Measurements from ENCODE around the gene SPATA22.

SPATA22 gene

GRCh38 chr17:3447625-3448024 lies 24.0 kb downstream of the SPATA22 start:
- Histone ChIP-seq H3K4me1 (ENCODE audit: insufficient read depth, low read length, severe bottlenecking) (no peaks in the 10 kb centered on the region), H3K9ac (ENCODE audit: low read length) (no peak overlapping the region), H3F3A (ENCODE audit: insufficient read depth, low read length) (no peaks in the 10 kb centered on the region), H3K4me3 (ENCODE audit: low read depth, low read length, poor library complexity, severe bottlenecking) (no peak overlapping the region), H3K27me3 (ENCODE audit: insufficient read depth, low read length) (no peaks in the 10 kb centered on the region), H3K79me2 (ENCODE audit: insufficient read depth, low read length) (no peaks in the 10 kb centered on the region), H3K9me3 (ENCODE audit: low read length) (no peaks in the 10 kb centered on the region), H2AFZ (ENCODE audit: low read length) (no peak overlapping the region), H3K4me2 (ENCODE audit: low read length) (no peak overlapping the region), H3K9me2 (ENCODE audit: low read depth, low read length) (no peaks in the 10 kb centered on the region), H3K27ac (ENCODE audit: low read depth, low read length, poor library complexity, severe bottlenecking) (no peak overlapping the region), H3K36me3 (ENCODE audit: insufficient read depth, low read length) (no peaks in the 10 kb centered on the region), H4K20me1 (ENCODE audit: insufficient read depth, low read length) (no peaks in the 10 kb centered on the region)
- TF ChIP-seq EZH2 (IDR thresholded peaks at IDR 0.05; ENCODE audit: borderline replicate concordance, low read length) = no peak
- peak; percentile 45; the same call in 1 of the 2 replicates for TF ChIP-seq CTCF (IDR thresholded peaks at IDR 0.05; ENCODE audit: low read length)

GRCh38 chr17:3440451-3440850 lies 31.2 kb downstream of the SPATA22 start:
- no peak overlapping the region for H3K27ac ChIP-seq (ENCODE audit: low read depth, low read length, poor library complexity, severe bottlenecking)
- H3K4me2 ChIP-seq (ENCODE audit: low read length) = no peak overlapping the region
- H3K9me3 ChIP-seq (ENCODE audit: low read length) = no peaks in the 10 kb centered on the region
- H3K4me1 ChIP-seq (ENCODE audit: insufficient read depth, low read length, severe bottlenecking) = no peaks in the 10 kb centered on the region
- no peaks in the 10 kb centered on the region for H3K9me2 ChIP-seq (ENCODE audit: low read depth, low read length)
- no peak overlapping the region for H3K9ac ChIP-seq (ENCODE audit: low read length)
- H3K27me3 ChIP-seq (ENCODE audit: insufficient read depth, low read length) = peaks cover 4% of the 10 kb centered on the region; the same call in 1 of the 2 replicates
- TF ChIP-seq EZH2 (IDR thresholded peaks at IDR 0.05; ENCODE audit: borderline replicate concordance, low read length) = no peak
- no peak for TF ChIP-seq CTCF (IDR thresholded peaks at IDR 0.05; ENCODE audit: low read length)
- no peaks in the 10 kb centered on the region for H4K20me1 ChIP-seq (ENCODE audit: insufficient read depth, low read length)
- H3F3A ChIP-seq (ENCODE audit: insufficient read depth, low read length) = no peaks in the 10 kb centered on the region
- no peak overlapping the region for H3K4me3 ChIP-seq (ENCODE audit: low read depth, low read length, poor library complexity, severe bottlenecking)
- H3K79me2 ChIP-seq (ENCODE audit: insufficient read depth, low read length) = no peaks in the 10 kb centered on the region
- no peak overlapping the region for H2AFZ ChIP-seq (ENCODE audit: low read length)
- H3K36me3 ChIP-seq (ENCODE audit: insufficient read depth, low read length) = no peaks in the 10 kb centered on the region

GRCh38 chr17:3438368-3438767 lies 33.3 kb downstream of the SPATA22 start:
- Histone ChIP-seq H3F3A (ENCODE audit: insufficient read depth, low read length) (no peaks in the 10 kb centered on the region), H3K27me3 (ENCODE audit: insufficient read depth, low read length) (peaks cover 4% of the 10 kb centered on the region; the same call in 1 of the 2 replicates), H3K9me2 (ENCODE audit: low read depth, low read length) (no peaks in the 10 kb centered on the region), H3K4me3 (ENCODE audit: low read depth, low read length, poor library complexity, severe bottlenecking) (no peak overlapping the region), H3K27ac (ENCODE audit: low read depth, low read length, poor library complexity, severe bottlenecking) (no peak overlapping the region), H3K9ac (ENCODE audit: low read length) (no peak overlapping the region), H3K4me1 (ENCODE audit: insufficient read depth, low read length, severe bottlenecking) (no peaks in the 10 kb centered on the region), H3K9me3 (ENCODE audit: low read length) (no peaks in the 10 kb centered on the region), H3K4me2 (ENCODE audit: low read length) (no peak overlapping the region), H2AFZ (ENCODE audit: low read length) (no peak overlapping the region), H3K79me2 (ENCODE audit: insufficient read depth, low read length) (no peaks in the 10 kb centered on the region), H3K36me3 (ENCODE audit: insufficient read depth, low read length) (no peaks in the 10 kb centered on the region), H4K20me1 (ENCODE audit: insufficient read depth, low read length) (no peaks in the 10 kb centered on the region)
- TF ChIP-seq CTCF (IDR thresholded peaks at IDR 0.05; ENCODE audit: low read length) = no peak
- no peak for TF ChIP-seq EZH2 (IDR thresholded peaks at IDR 0.05; ENCODE audit: borderline replicate concordance, low read length)

Measured in OCI-LY1 (cell line).